ENCODE measurements around the gene PLPPR5. TPM values are rescaled to one million over a fixed set of nuclear protein-coding genes. Genes with fewer than 3 reads are reported as not detected.

PLPPR5 gene
- total RNA-seq, 2 experiments from 2014 or later: not detected

GRCh38 chr1:98897479-98897878 lies 107.2 kb downstream of the PLPPR5 start:
- Mint-ChIP-seq H3K4me1 (ENCODE audit: low read depth) (no peaks in the 10 kb centered on the region), H3K36me3 (ENCODE audit: low read depth) (no peaks in the 10 kb centered on the region), H3K4me3 (no peak overlapping the region), H3K27me3 (no peaks in the 10 kb centered on the region), H3K27ac (no peak overlapping the region), H3K9me3 (peaks cover 7% of the 10 kb centered on the region)
- no peaks in the 10 kb centered on the region for H3K36me3 ChIP-seq (ENCODE audit: insufficient read depth, low read length)
- ATAC-seq (ENCODE audit: poor library complexity) (no peak), DNase-seq (no peak)
- intact Hi-C loops (cut with DNase I, micrococcal nuclease): no loop called here
- no peaks in the 10 kb centered on the region for H3K9me3 ChIP-seq (ENCODE audit: control insufficient read depth in 1 of 2, insufficient read depth in 1 of 2, low read length in 2 of 2)
- TF ChIP-seq CTCF (IDR thresholded peaks at IDR 0.05): no peak
- CTCF ChIA-PET: interaction anchor here (1.0 kb wide), 1 partner anchor 103 kb away, joined by 3 read pairs; no protein-coding TSS in a partner anchor
- no peak overlapping the region for H3K27ac ChIP-seq (ENCODE audit: low read depth in 1 of 2, low read length in 2 of 2)
- POLR2A ChIA-PET: interaction anchor here (1.2 kb wide), 1 partner anchor 10 kb away, joined by 3 read pairs; no protein-coding TSS in a partner anchor
- no peaks in the 10 kb centered on the region for H3K27me3 ChIP-seq (ENCODE audit: control insufficient read depth in 1 of 2, insufficient read depth in 2 of 2, low read length in 2 of 2)
- H3K4me3 ChIP-seq (ENCODE audit: low read length): no peak overlapping the region
- H3K4me1 ChIP-seq (ENCODE audit: insufficient read depth, low read length): no peaks in the 10 kb centered on the region

- no peak for DNase-seq
- H3K4me3 ChIP-seq (ENCODE audit: low read length): no peak overlapping the region
- POLR2A ChIA-PET: interaction anchor here (1.2 kb wide), 1 partner anchor 11 kb away, joined by 3 read pairs; no protein-coding TSS in a partner anchor
- H3K27ac Mint-ChIP-seq: no peak overlapping the region
- H3K27me3 Mint-ChIP-seq: no peaks in the 10 kb centered on the region
- no peaks in the 10 kb centered on the region for H3K4me1 ChIP-seq (ENCODE audit: insufficient read depth, low read length)
- intact Hi-C loops (cut with DNase I, micrococcal nuclease): no loop called here
- ATAC-seq (ENCODE audit: poor library complexity): no peak
- TF ChIP-seq CTCF (IDR thresholded peaks at IDR 0.05): no peak
- H3K27ac ChIP-seq (ENCODE audit: low read depth in 1 of 2, low read length in 2 of 2): no peak overlapping the region
- no peaks in the 10 kb centered on the region for H3K4me1 Mint-ChIP-seq (ENCODE audit: low read depth)
- CTCF ChIA-PET: no interaction called here
- no peak overlapping the region for H3K4me3 Mint-ChIP-seq
- no peaks in the 10 kb centered on the region for H3K27me3 ChIP-seq (ENCODE audit: control insufficient read depth in 1 of 2, insufficient read depth in 2 of 2, low read length in 2 of 2)
- H3K9me3 ChIP-seq (ENCODE audit: control insufficient read depth in 1 of 2, insufficient read depth in 1 of 2, low read length in 2 of 2): no peaks in the 10 kb centered on the region
- H3K36me3 Mint-ChIP-seq (ENCODE audit: low read depth): no peaks in the 10 kb centered on the region
- H3K9me3 Mint-ChIP-seq: peaks cover 7% of the 10 kb centered on the region
- H3K36me3 ChIP-seq (ENCODE audit: insufficient read depth, low read length): no peaks in the 10 kb centered on the region
Observed at GRCh38 chr1:98896711-98897445, 107.8 kb downstream of the PLPPR5 start.

- Mint-ChIP-seq H3K4me1 (ENCODE audit: low read depth) (peaks cover 19% of the 10 kb centered on the region), H3K27ac (no peak overlapping the region), H3K36me3 (ENCODE audit: low read depth) (no peaks in the 10 kb centered on the region), H3K4me3 (no peak overlapping the region), H3K27me3 (no peaks in the 10 kb centered on the region), H3K9me3 (peaks cover 7% of the 10 kb centered on the region)
- no peaks in the 10 kb centered on the region for H3K36me3 ChIP-seq (ENCODE audit: insufficient read depth, low read length)
- TF ChIP-seq CTCF (IDR thresholded peaks at IDR 0.05): no peak
- H3K4me3 ChIP-seq (ENCODE audit: low read length): no peak overlapping the region
- no peaks in the 10 kb centered on the region for H3K9me3 ChIP-seq (ENCODE audit: control insufficient read depth in 1 of 2, insufficient read depth in 1 of 2, low read length in 2 of 2)
- H3K4me1 ChIP-seq (ENCODE audit: insufficient read depth, low read length): no peaks in the 10 kb centered on the region
- intact Hi-C loops (cut with DNase I, micrococcal nuclease): no loop called here
- DNase-seq (no peak), ATAC-seq (ENCODE audit: poor library complexity) (no peak)
- no peak overlapping the region for H3K27ac ChIP-seq (ENCODE audit: low read depth in 1 of 2, low read length in 2 of 2)
- CTCF ChIA-PET: no interaction called here
- H3K27me3 ChIP-seq (ENCODE audit: control insufficient read depth in 1 of 2, insufficient read depth in 2 of 2, low read length in 2 of 2): no peaks in the 10 kb centered on the region
- POLR2A ChIA-PET: no interaction called here
Observed at GRCh38 chr1:98893371-98893770, 111.3 kb downstream of the PLPPR5 start.
